ENCODE measurements around the gene MAGEA2B. TPM values are rescaled to one million over a fixed set of nuclear protein-coding genes. Genes with fewer than 3 reads are reported as not detected.
"Not testable (repeated sequence)": the region's sequence is repeated elsewhere in the genome, so short reads cannot be mapped to it uniquely, and the experiment has no call there.

Gene MAGEA2B
- total and polyA plus RNA-seq, 2 of the 4 experiments (the other 2 are of a cell fraction) = not detected

DNA sequence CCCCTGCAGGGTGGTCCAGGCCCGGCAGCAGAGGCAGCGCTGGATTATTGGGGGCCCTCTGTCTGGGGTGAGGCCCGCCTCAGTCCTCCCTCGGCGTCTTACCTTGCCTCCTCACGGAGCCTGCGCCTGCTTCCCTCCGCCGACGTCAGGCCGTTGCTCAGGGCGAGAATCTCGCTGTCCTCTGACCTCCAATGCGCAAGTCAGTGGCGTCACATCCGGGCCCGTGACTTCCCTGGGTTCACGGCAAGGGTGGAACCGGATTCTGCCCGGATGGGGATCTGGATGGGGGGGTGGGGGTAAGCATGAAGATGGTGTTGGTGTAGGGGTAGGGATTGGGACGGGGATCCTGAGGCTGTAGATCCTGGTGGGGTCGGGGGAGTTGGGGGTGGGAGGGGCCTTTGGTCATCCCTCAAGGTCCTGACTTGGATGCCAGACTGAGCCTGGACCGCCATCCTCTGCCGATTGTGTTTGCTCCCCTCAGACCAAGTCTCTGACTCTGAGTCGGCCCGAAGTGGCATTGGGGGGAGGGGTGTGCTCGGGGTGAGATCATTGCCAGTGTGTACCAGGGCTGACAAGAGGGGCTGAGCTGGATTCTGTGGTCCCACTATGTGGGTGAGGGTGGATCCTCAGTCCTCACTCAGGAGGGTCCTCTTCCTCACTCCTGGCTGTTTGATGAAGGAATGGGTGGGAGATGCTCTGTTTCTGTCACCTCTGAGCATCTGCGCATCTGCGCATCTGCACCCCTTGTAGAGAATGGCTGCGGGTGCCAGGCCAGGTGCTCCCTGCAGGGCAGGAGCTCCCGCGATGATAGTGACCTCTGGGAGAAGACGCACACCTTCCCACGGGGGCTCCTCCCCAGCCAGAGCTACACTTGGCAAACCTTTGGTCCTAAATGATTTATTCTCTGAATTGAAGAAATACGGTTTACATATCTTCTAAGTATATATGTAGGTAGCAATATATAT, 39.5 kb downstream of the MAGEA2B start, which contains the start of gene MAGEA2:
TSS of gene MAGEA2 (minus strand) at position 157 of the 965 bp plus-strand sequence. CDS start 2,479 bp downstream, outside the sequence.
- H3K23ac ChIP-seq (ENCODE audit: low read depth, low read length); H2BK15ac ChIP-seq (ENCODE audit: low read depth, low read length); H2BK20ac ChIP-seq (ENCODE audit: low read depth, low read length); H2BK120ac ChIP-seq (ENCODE audit: low read depth, low read length); H3K4ac ChIP-seq (ENCODE audit: low read depth, low read length); in situ Hi-C loops (cut with MboI; ENCODE audit: low sequenced_read_pairs); H2AK5ac ChIP-seq (ENCODE audit: low read depth, low read length); H4K5ac ChIP-seq (ENCODE audit: low read depth, low read length); H3K36me3 ChIP-seq (ENCODE audit: control insufficient read depth, insufficient read depth, low read length); H3K4me2 ChIP-seq (ENCODE audit: low read depth, low read length); H2BK5ac ChIP-seq (ENCODE audit: low read depth, low read length, poor library complexity, severe bottlenecking); H3K9me1 ChIP-seq (ENCODE audit: insufficient read depth, low read length); POLR2A ChIA-PET (ENCODE audit: unreplicated experiment); H3K4me1 ChIP-seq (ENCODE audit: control insufficient read depth, insufficient read depth, low read length); H4K8ac ChIP-seq (ENCODE audit: low read depth in 2 of 2, low read length in 2 of 2); H3K27me3 ChIP-seq (ENCODE audit: control insufficient read depth, insufficient read depth, low read length); intact Hi-C loops (cut with micrococcal nuclease); H3K9ac ChIP-seq (ENCODE audit: low read depth, low read length); H3K27ac ChIP-seq (ENCODE audit: insufficient read depth, low read length); H3K14ac ChIP-seq (replicated peaks; ENCODE audit: low read depth, low read length); dilution Hi-C loops (cut with HindIII; ENCODE audit: low sequenced_read_pairs, unreplicated experiment); H3K56ac ChIP-seq (ENCODE audit: extremely low read depth, insufficient read depth, low read length); DNase-seq; H4K20me1 ChIP-seq (ENCODE audit: insufficient read depth, low read length); H3K9me3 ChIP-seq (ENCODE audit: control insufficient read depth, insufficient read depth, low read length); ATAC-seq (ENCODE audit: low read depth); CTCF ChIA-PET; H3K18ac ChIP-seq (ENCODE audit: low read depth, low read length); H3K4me3 ChIP-seq (ENCODE audit: insufficient read depth, low read depth, low read length); BruUV-seq (replicated peaks); H4K91ac ChIP-seq (ENCODE audit: insufficient read depth, low read depth, low read length); H2AK9ac ChIP-seq (replicated peaks; ENCODE audit: low read depth, low read length, poor library complexity); H3K79me1 ChIP-seq (ENCODE audit: low read depth in 1 of 2, low read length in 2 of 2); H2AFZ ChIP-seq (replicated peaks; ENCODE audit: low read length, poor library complexity): not testable (repeated sequence)
- no CpG with 5 or more reads among the region's 35 CpGs for WGBS, 2 experiments (ENCODE audit: extremely low coverage in 2 of 2, insufficient read length in 1 of 2)

DNA sequence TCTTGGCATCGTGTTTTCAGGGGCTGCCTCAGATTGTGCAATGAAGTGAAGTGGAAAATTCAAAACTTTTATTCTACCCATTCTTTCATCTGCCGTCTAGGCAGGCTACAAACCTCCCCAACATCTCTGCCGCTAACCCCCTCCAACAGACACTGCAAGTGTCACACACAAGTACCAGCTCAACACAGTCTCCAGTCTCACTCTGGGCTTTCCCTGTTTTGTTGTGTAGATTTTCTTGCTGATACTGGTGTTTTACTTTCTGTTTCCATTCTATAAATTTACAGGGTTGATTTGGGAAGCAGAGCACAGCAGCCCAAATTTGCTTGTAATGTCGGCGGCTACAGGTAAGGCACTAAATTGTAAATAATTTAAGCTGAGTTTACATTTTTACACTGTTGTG, 40.4 kb downstream of the MAGEA2B start:
- WGBS, 2 experiments (ENCODE audit: extremely low coverage in 2 of 2, insufficient read length in 1 of 2) = no CpG with 5 or more reads among the region's 5 CpGs
- DNase-seq; H3K9me1 ChIP-seq (ENCODE audit: insufficient read depth, low read length); H3K27me3 ChIP-seq (ENCODE audit: control insufficient read depth, insufficient read depth, low read length); H3K9me3 ChIP-seq (ENCODE audit: control insufficient read depth, insufficient read depth, low read length); H3K4me1 ChIP-seq (ENCODE audit: control insufficient read depth, insufficient read depth, low read length); H3K4me3 ChIP-seq (ENCODE audit: insufficient read depth, low read depth, low read length); CTCF ChIA-PET; H3K56ac ChIP-seq (ENCODE audit: extremely low read depth, insufficient read depth, low read length); H3K4me2 ChIP-seq (ENCODE audit: low read depth, low read length); BruUV-seq (replicated peaks); dilution Hi-C loops (cut with HindIII; ENCODE audit: low sequenced_read_pairs, unreplicated experiment); H3K36me3 ChIP-seq (ENCODE audit: control insufficient read depth, insufficient read depth, low read length); H3K27ac ChIP-seq (ENCODE audit: insufficient read depth, low read length); intact Hi-C loops (cut with micrococcal nuclease); H3K23ac ChIP-seq (ENCODE audit: low read depth, low read length); H4K5ac ChIP-seq (ENCODE audit: low read depth, low read length); ATAC-seq (ENCODE audit: low read depth); H2BK5ac ChIP-seq (ENCODE audit: low read depth, low read length, poor library complexity, severe bottlenecking); in situ Hi-C loops (cut with MboI; ENCODE audit: low sequenced_read_pairs); H4K91ac ChIP-seq (ENCODE audit: insufficient read depth, low read depth, low read length); H3K14ac ChIP-seq (replicated peaks; ENCODE audit: low read depth, low read length); H2AFZ ChIP-seq (replicated peaks; ENCODE audit: low read length, poor library complexity); H3K18ac ChIP-seq (ENCODE audit: low read depth, low read length); H2AK9ac ChIP-seq (replicated peaks; ENCODE audit: low read depth, low read length, poor library complexity); H3K79me1 ChIP-seq (ENCODE audit: low read depth in 1 of 2, low read length in 2 of 2); H4K8ac ChIP-seq (ENCODE audit: low read depth in 2 of 2, low read length in 2 of 2); H2AK5ac ChIP-seq (ENCODE audit: low read depth, low read length); H2BK20ac ChIP-seq (ENCODE audit: low read depth, low read length); H4K20me1 ChIP-seq (ENCODE audit: insufficient read depth, low read length); POLR2A ChIA-PET (ENCODE audit: unreplicated experiment); H2BK15ac ChIP-seq (ENCODE audit: low read depth, low read length); H2BK120ac ChIP-seq (ENCODE audit: low read depth, low read length); H3K9ac ChIP-seq (ENCODE audit: low read depth, low read length); H3K4ac ChIP-seq (ENCODE audit: low read depth, low read length): not testable (repeated sequence)
